Naive thymus-derived CD8-positive, alpha-beta T cell (primary cell): Measurements from ENCODE around the gene ITPK1. TPM values are rescaled to one million over a fixed set of nuclear protein-coding genes. Genes with fewer than 3 reads are reported as not detected.

Experiments used
- ATAC-seq, 2 donors: fragments of 150-1000 bp; cut with Tn5 transposase in 1 of 2; sonication (Bioruptor Pico), chemical (Tn5 transposase) in 1 of 2; 1 replicate in 1 of 2; 2 replicates in 1 of 2; pipeline ENCODE4 v1.10.0; 2021; ENCODE audit warnings: mild to moderate bottlenecking in 2 of 2, moderate library complexity in 2 of 2
- POLR2A ChIA-PET: fragments of 350-600 bp; sonication (Branson Sonifier 250); formaldehyde crosslinking; loops from one replicate; lab custom pipeline; 2021; ENCODE audit warnings: antibody characterized with exemption; lab: Charles Lee
- DNase-seq, 10 donors: peaks; one replicate each; pipeline versions ENCODE4 v3.0.0 to v3.0.0-alpha.2; 2020 to 2022
- H3K27ac Mint-ChIP-seq, 10 donors: one replicate each; pipeline ENCODE4 v1.8.0; 2020 to 2022; ENCODE audit warnings: mild to moderate bottlenecking in 10 of 10, mixed read lengths in 10 of 10, moderate library complexity in 4 of 10, inconsistent platforms in 1 of 10
- H3K27me3 Mint-ChIP-seq, 5 donors: one replicate each; pipeline ENCODE4 v1.8.0; 2021 to 2022; ENCODE audit warnings: mixed read lengths in 5 of 5
- H3K36me3 Mint-ChIP-seq, 3 donors: one replicate each; pipeline ENCODE4 v1.8.0; 2020 to 2022; ENCODE audit warnings: mixed read lengths in 3 of 3, mild to moderate bottlenecking in 2 of 3, inconsistent platforms in 1 of 3
- H3K4me1 Mint-ChIP-seq, 4 donors: one replicate each; pipeline ENCODE4 v1.8.0; 2021 to 2022; ENCODE audit warnings: mixed read lengths in 4 of 4
- H3K4me3 Mint-ChIP-seq, 10 donors: one replicate each; pipeline ENCODE4 v1.8.0; 2020 to 2022; ENCODE audit warnings: mild to moderate bottlenecking in 10 of 10, mixed read lengths in 10 of 10, moderate library complexity in 6 of 10, inconsistent platforms in 1 of 10
- H3K9me3 Mint-ChIP-seq, 9 donors: one replicate each; pipeline ENCODE4 v1.8.0; 2020 to 2022; ENCODE audit warnings: mixed read lengths in 9 of 9, mild to moderate bottlenecking in 3 of 9, inconsistent platforms in 1 of 9, moderate library complexity in 1 of 9
- polyA plus RNA-seq, 3 donors: library from polyadenylated mRNA; unstranded; fragments of 300-500 nt; fragmentation: Illumina TruSeq; gene quantifications; one replicate each; pipeline ENCODE4 v1.2.3, GENCODE V29; 2021
- total RNA-seq, 8 experiments: library from RNA in 2 of 8; stranded (reverse) in 2 of 8; gene quantifications; one replicate each; pipeline ENCODE4 v1.2.3 and lab custom pipeline; 2021 to 2026

The ITPK1 gene
- total and polyA plus RNA-seq, 5 experiments from 2014 or later, result 25.3 to 41.1 (median 33.1) TPM

GRCh38 chr14:93044556-93044955 lies 71.2 kb downstream of the ITPK1 start:
- no peaks in the 10 kb centered on the region for H3K9me3 Mint-ChIP-seq
- peaks cover 0 to 5% (median 5%) of the 10 kb centered on the region in 3 donors for H3K36me3 Mint-ChIP-seq
- peak overlapping the region in 3 of 10 donors; percentile 19 to 42 (median 22) for H3K4me3 Mint-ChIP-seq
- no peak for ATAC-seq
- H3K27me3 Mint-ChIP-seq, result no peaks in the 10 kb centered on the region
- H3K27ac Mint-ChIP-seq, result peak overlapping the region in 9 of 10 donors; percentile 33 to 85 (median 56)
- POLR2A ChIA-PET, result interaction anchor here (0.9 kb wide), 1 partner anchor 81 kb away, joined by 3 read pairs; no protein-coding TSS in a partner anchor
- H3K4me1 Mint-ChIP-seq, result peaks cover 44 to 82% (median 74%) of the 10 kb centered on the region in 4 donors
- no peak for DNase-seq

GRCh38 chr14:93044121-93044520 lies 71.6 kb downstream of the ITPK1 start:
- Mint-ChIP-seq H3K9me3 (no peaks in the 10 kb centered on the region), H3K4me1 (peaks cover 42 to 83% (median 74%) of the 10 kb centered on the region in 4 donors), H3K36me3 (peaks cover 0 to 3% (median under 1%) of the 10 kb centered on the region in 3 donors), H3K27me3 (no peaks in the 10 kb centered on the region), H3K4me3 (peak overlapping the region in 5 of 10 donors; percentile 7 to 55 (median 42)), H3K27ac (peak overlapping the region in 7 of 10 donors; percentile 21 to 85 (median 56))
- POLR2A ChIA-PET, result interaction anchor here (0.6 to 0.9 kb wide), 3 partner anchors 16 to 82 kb away, joined by 3 to 4 read pairs (median 3); no protein-coding TSS in a partner anchor
- no peak for ATAC-seq
- no peak for DNase-seq

GRCh38 chr14:93042968-93043940 lies 72.5 kb downstream of the ITPK1 start:
- H3K36me3 Mint-ChIP-seq, result peaks cover 0 to 2% (median 0%) of the 10 kb centered on the region in 3 donors
- ATAC-seq (no peak), DNase-seq (no peak)
- H3K4me3 Mint-ChIP-seq, result peak overlapping the region in 8 of 10 donors; percentile 14 to 74 (median 39)
- no peaks in the 10 kb centered on the region for H3K9me3 Mint-ChIP-seq
- POLR2A ChIA-PET, result interaction anchor here (0.6 to 0.9 kb wide), 3 partner anchors 17 to 83 kb away, joined by 3 to 4 read pairs (median 3); no protein-coding TSS in a partner anchor
- peak overlapping the region; percentile 27 to 90 (median 80) for H3K27ac Mint-ChIP-seq
- H3K4me1 Mint-ChIP-seq, result peaks cover 43 to 87% (median 76%) of the 10 kb centered on the region in 4 donors
- H3K27me3 Mint-ChIP-seq, result no peaks in the 10 kb centered on the region

- H3K27me3 Mint-ChIP-seq, result no peaks in the 10 kb centered on the region
- H3K9me3 Mint-ChIP-seq, result no peaks in the 10 kb centered on the region
- peaks cover 0 to 2% (median 0%) of the 10 kb centered on the region in 3 donors for H3K36me3 Mint-ChIP-seq
- POLR2A ChIA-PET, result interaction anchor here (0.5 to 1.5 kb wide), 2 partner anchors 34 to 71 kb away, joined by 4 to 6 read pairs; no protein-coding TSS in a partner anchor
- peak overlapping the region in 6 of 10 donors; percentile 2 to 64 (median 34) for H3K4me3 Mint-ChIP-seq
- peak overlapping the region in 9 of 10 donors; percentile 57 to 92 (median 77) for H3K27ac Mint-ChIP-seq
- H3K4me1 Mint-ChIP-seq, result peaks cover 43 to 87% (median 84%) of the 10 kb centered on the region in 4 donors
- ATAC-seq (no peak), DNase-seq (no peak)
Measured at GRCh38 chr14:93041830-93042229, 73.9 kb downstream of the ITPK1 start.

GRCh38 chr14:93040982-93041381 lies 74.7 kb downstream of the ITPK1 start:
- POLR2A ChIA-PET, result interaction anchor here (1.0 to 1.6 kb wide), 6 partner anchors 19 to 85 kb away, joined by 3 to 7 read pairs (median 5); partner anchors contain the start of gene ITPK1
- Mint-ChIP-seq H3K27me3 (no peaks in the 10 kb centered on the region), H3K4me1 (peaks cover 43 to 84% (median 83%) of the 10 kb centered on the region in 4 donors), H3K36me3 (peaks cover 0 to 2% (median 0%) of the 10 kb centered on the region in 3 donors), H3K27ac (peak overlapping the region; percentile 64 to 92 (median 82)), H3K4me3 (peak overlapping the region in 8 of 10 donors; percentile 7 to 81 (median 57)), H3K9me3 (no peaks in the 10 kb centered on the region)
- no peak for DNase-seq
- ATAC-seq, result peak in 1 of 2 donors; percentile 16

- POLR2A ChIA-PET, result interaction anchor here (1.0 to 1.6 kb wide), 6 partner anchors 20 to 85 kb away, joined by 3 to 7 read pairs (median 5); partner anchors contain the start of gene ITPK1
- peaks cover 40 to 80% (median 79%) of the 10 kb centered on the region in 4 donors for H3K4me1 Mint-ChIP-seq
- no peak for DNase-seq
- H3K4me3 Mint-ChIP-seq, result peak overlapping the region in 7 of 10 donors; percentile 25 to 81 (median 59)
- H3K9me3 Mint-ChIP-seq, result no peaks in the 10 kb centered on the region
- H3K27ac Mint-ChIP-seq, result peak overlapping the region; percentile 64 to 92 (median 82)
- no peaks in the 10 kb centered on the region for H3K27me3 Mint-ChIP-seq
- H3K36me3 Mint-ChIP-seq, result peaks cover 0 to 2% (median 0%) of the 10 kb centered on the region in 3 donors
- ATAC-seq, result peak; percentile 47 to 60
Measured at GRCh38 chr14:93040443-93040842, 75.3 kb downstream of the ITPK1 start.

- POLR2A ChIA-PET, result interaction anchor here (1.1 to 1.6 kb wide), 4 partner anchors 21 to 84 kb away, joined by 3 to 7 read pairs (median 6); partner anchors contain the start of gene ITPK1
- peaks cover 40 to 80% (median 78%) of the 10 kb centered on the region in 4 donors for H3K4me1 Mint-ChIP-seq
- peak overlapping the region in 3 of 10 donors; percentile 45 to 67 (median 55) for H3K4me3 Mint-ChIP-seq
- no peaks in the 10 kb centered on the region for H3K9me3 Mint-ChIP-seq
- peak overlapping the region; percentile 44 to 92 (median 79) for H3K27ac Mint-ChIP-seq
- no peaks in the 10 kb centered on the region for H3K27me3 Mint-ChIP-seq
- H3K36me3 Mint-ChIP-seq, result peaks cover 0 to 2% (median 0%) of the 10 kb centered on the region in 3 donors
- ATAC-seq, result no peak
- no peak for DNase-seq
Measured at GRCh38 chr14:93039649-93040315, 75.9 kb downstream of the ITPK1 start.

GRCh38 chr14:93037351-93037750 lies 78.4 kb downstream of the ITPK1 start:
- Mint-ChIP-seq H3K4me1 (peaks cover 43 to 80% (median 77%) of the 10 kb centered on the region in 4 donors), H3K27ac (peak overlapping the region; percentile 64 to 90 (median 84)), H3K27me3 (no peaks in the 10 kb centered on the region), H3K4me3 (no peak overlapping the region), H3K9me3 (no peaks in the 10 kb centered on the region), H3K36me3 (peaks cover 0 to under 1% (median 0%) of the 10 kb centered on the region in 3 donors)
- DNase-seq (no peak), ATAC-seq (no peak)
- POLR2A ChIA-PET, result no interaction called here

- H3K27ac Mint-ChIP-seq, result peak overlapping the region; percentile 22 to 90 (median 84)
- no peaks in the 10 kb centered on the region for H3K27me3 Mint-ChIP-seq
- POLR2A ChIA-PET, result no interaction called here
- peaks cover 39 to 77% (median 73%) of the 10 kb centered on the region in 4 donors for H3K4me1 Mint-ChIP-seq
- ATAC-seq (no peak), DNase-seq (no peak)
- H3K9me3 Mint-ChIP-seq, result no peaks in the 10 kb centered on the region
- no peaks in the 10 kb centered on the region for H3K36me3 Mint-ChIP-seq
- H3K4me3 Mint-ChIP-seq, result peak overlapping the region in 1 of 10 donors; percentile 22
Measured at GRCh38 chr14:93036652-93037345, 78.9 kb downstream of the ITPK1 start.

- Mint-ChIP-seq H3K27ac (peak overlapping the region in 9 of 10 donors; percentile 6 to 88 (median 66)), H3K9me3 (no peaks in the 10 kb centered on the region), H3K4me3 (peak overlapping the region in 1 of 10 donors; percentile 22), H3K27me3 (no peaks in the 10 kb centered on the region), H3K36me3 (no peaks in the 10 kb centered on the region), H3K4me1 (peaks cover 34 to 73% (median 66%) of the 10 kb centered on the region in 4 donors)
- ATAC-seq (no peak), DNase-seq (no peak)
- POLR2A ChIA-PET, result interaction anchor here (1.7 kb wide), 1 partner anchor 24 kb away, joined by 7 read pairs; no protein-coding TSS in a partner anchor
Measured at GRCh38 chr14:93035917-93036651, 79.6 kb downstream of the ITPK1 start.

GRCh38 chr14:93035585-93035916 lies 80.2 kb downstream of the ITPK1 start:
- peaks cover 29 to 70% (median 64%) of the 10 kb centered on the region in 4 donors for H3K4me1 Mint-ChIP-seq
- ATAC-seq (no peak), DNase-seq (no peak)
- no peak overlapping the region for H3K4me3 Mint-ChIP-seq
- POLR2A ChIA-PET, result interaction anchor here (1.7 to 3.8 kb wide), 3 partner anchors 25 to 78 kb away, joined by 7 to 18 read pairs (median 17); no protein-coding TSS in a partner anchor
- H3K27me3 Mint-ChIP-seq, result no peaks in the 10 kb centered on the region
- H3K27ac Mint-ChIP-seq, result peak overlapping the region in 4 of 10 donors; percentile 53 to 88 (median 78)
- H3K9me3 Mint-ChIP-seq, result no peaks in the 10 kb centered on the region
- no peaks in the 10 kb centered on the region for H3K36me3 Mint-ChIP-seq
